NCI-H510A treated with DMSO at 0.1 percent for 48 hours (cell line): Measurements from ENCODE around the gene PRKAB1.
"Not testable (repeated sequence)": the region's sequence is repeated elsewhere in the genome, so short reads cannot be mapped to it uniquely, and the experiment has no call there.

ENCODE experiments used
- DNase-seq: peaks from one replicate; lab custom pipeline; 2025; lab: John Stamatoyannopoulos, UW

Gene PRKAB1

GRCh38 chr12:119667577-119668323, at the start of gene PRKAB1:
TSS of gene PRKAB1 (plus strand) at chr12:119668133. CDS start at chr12:119668245, 112 bp downstream.
- peak; percentile 99 for DNase-seq

GRCh38 chr12:119618328-119618896, 49.5 kb upstream of the PRKAB1 start:
- DNase-seq: not testable (repeated sequence)

GRCh38 chr12:119620490-119620889, 47.4 kb upstream of the PRKAB1 start:
- DNase-seq: no peak

GRCh38 chr12:119621878-119622277, 46.1 kb upstream of the PRKAB1 start:
- DNase-seq: no peak

GRCh38 chr12:119624966-119625365, 43.0 kb upstream of the PRKAB1 start:
- no peak for DNase-seq

- DNase-seq: no peak
Measured at GRCh38 chr12:119627019-119627643, 40.8 kb upstream of the PRKAB1 start.

GRCh38 chr12:119627686-119628085, 40.2 kb upstream of the PRKAB1 start:
- DNase-seq: no peak

GRCh38 chr12:119630223-119630780, 37.6 kb upstream of the PRKAB1 start:
- DNase-seq: no peak

- no peak for DNase-seq
Measured at GRCh38 chr12:119630962-119631550, 36.9 kb upstream of the PRKAB1 start.

- no peak for DNase-seq
Measured at GRCh38 chr12:119631930-119632678, 35.8 kb upstream of the PRKAB1 start.

GRCh38 chr12:119634743-119635142, 33.2 kb upstream of the PRKAB1 start:
- no peak for DNase-seq

GRCh38 chr12:119642986-119643385, 24.9 kb upstream of the PRKAB1 start:
- DNase-seq: no peak

GRCh38 chr12:119644930-119645329, 23.0 kb upstream of the PRKAB1 start:
- DNase-seq: no peak

- no peak for DNase-seq
Measured at GRCh38 chr12:119645535-119646059, 22.3 kb upstream of the PRKAB1 start.

- peak; percentile 54 for DNase-seq
Measured at GRCh38 chr12:119649202-119649808, 18.6 kb upstream of the PRKAB1 start.

GRCh38 chr12:119652665-119653064, 15.3 kb upstream of the PRKAB1 start:
- DNase-seq: no peak

- not testable (repeated sequence) for DNase-seq
Measured at GRCh38 chr12:119657001-119657400, 10.9 kb upstream of the PRKAB1 start.

GRCh38 chr12:119658166-119658565, 9.8 kb upstream of the PRKAB1 start:
- DNase-seq: not testable (repeated sequence)

GRCh38 chr12:119659289-119659897, 8.5 kb upstream of the PRKAB1 start:
- peak; percentile 81 for DNase-seq

- no peak for DNase-seq
Measured at GRCh38 chr12:119660076-119660475, 7.9 kb upstream of the PRKAB1 start.

GRCh38 chr12:119661882-119662281, 6.1 kb upstream of the PRKAB1 start:
- no peak for DNase-seq
